NCI-H345 (cell line): ENCODE data around the gene PTPN1.

Experiments used
- DNase-seq: peaks from one replicate; lab custom pipeline; 2025; lab: John Stamatoyannopoulos, UW

The PTPN1 gene

GRCh38 chr20:50513169-50514034 is 3.2 kb downstream of the PTPN1 start:
- no peak for DNase-seq

GRCh38 chr20:50514035-50514337 is 3.8 kb downstream of the PTPN1 start:
- DNase-seq = no peak

- no peak for DNase-seq
These were observed 4.6 kb downstream of the PTPN1 start for GRCh38 chr20:50514750-50515149.

GRCh38 chr20:50515471-50516106 is 5.4 kb downstream of the PTPN1 start:
- DNase-seq = no peak

GRCh38 chr20:50516180-50516934 is 6.2 kb downstream of the PTPN1 start:
- DNase-seq = no peak

- DNase-seq = no peak
These were observed 7.0 kb downstream of the PTPN1 start for GRCh38 chr20:50516935-50517816.

GRCh38 chr20:50517817-50518154 is 7.6 kb downstream of the PTPN1 start:
- DNase-seq = no peak

- no peak for DNase-seq
These were observed 8.1 kb downstream of the PTPN1 start for GRCh38 chr20:50518270-50518721.

- DNase-seq = no peak
These were observed 9.0 kb downstream of the PTPN1 start for GRCh38 chr20:50519036-50519762.

GRCh38 chr20:50520222-50520880 is 10.2 kb downstream of the PTPN1 start:
- no peak for DNase-seq

- no peak for DNase-seq
These were observed 11.3 kb downstream of the PTPN1 start for GRCh38 chr20:50521221-50522052.

GRCh38 chr20:50522053-50522674 is 12.0 kb downstream of the PTPN1 start:
- no peak for DNase-seq

- DNase-seq = no peak
These were observed 13.5 kb downstream of the PTPN1 start for GRCh38 chr20:50523552-50524167.

GRCh38 chr20:50525681-50526080 is 15.5 kb downstream of the PTPN1 start:
- no peak for DNase-seq

GRCh38 chr20:50526403-50526989 is 16.3 kb downstream of the PTPN1 start:
- DNase-seq = no peak

GRCh38 chr20:50527068-50527605 is 17.0 kb downstream of the PTPN1 start:
- no peak for DNase-seq

GRCh38 chr20:50528129-50528528 is 17.9 kb downstream of the PTPN1 start:
- DNase-seq = no peak

- DNase-seq = no peak
These were observed 18.7 kb downstream of the PTPN1 start for GRCh38 chr20:50528804-50529351.
